Measurements from ENCODE around the gene SLC44A1.
A peak's percentile ranks its signal among the peaks of the same experiment; 100 is the strongest.

The SLC44A1 gene

DNA sequence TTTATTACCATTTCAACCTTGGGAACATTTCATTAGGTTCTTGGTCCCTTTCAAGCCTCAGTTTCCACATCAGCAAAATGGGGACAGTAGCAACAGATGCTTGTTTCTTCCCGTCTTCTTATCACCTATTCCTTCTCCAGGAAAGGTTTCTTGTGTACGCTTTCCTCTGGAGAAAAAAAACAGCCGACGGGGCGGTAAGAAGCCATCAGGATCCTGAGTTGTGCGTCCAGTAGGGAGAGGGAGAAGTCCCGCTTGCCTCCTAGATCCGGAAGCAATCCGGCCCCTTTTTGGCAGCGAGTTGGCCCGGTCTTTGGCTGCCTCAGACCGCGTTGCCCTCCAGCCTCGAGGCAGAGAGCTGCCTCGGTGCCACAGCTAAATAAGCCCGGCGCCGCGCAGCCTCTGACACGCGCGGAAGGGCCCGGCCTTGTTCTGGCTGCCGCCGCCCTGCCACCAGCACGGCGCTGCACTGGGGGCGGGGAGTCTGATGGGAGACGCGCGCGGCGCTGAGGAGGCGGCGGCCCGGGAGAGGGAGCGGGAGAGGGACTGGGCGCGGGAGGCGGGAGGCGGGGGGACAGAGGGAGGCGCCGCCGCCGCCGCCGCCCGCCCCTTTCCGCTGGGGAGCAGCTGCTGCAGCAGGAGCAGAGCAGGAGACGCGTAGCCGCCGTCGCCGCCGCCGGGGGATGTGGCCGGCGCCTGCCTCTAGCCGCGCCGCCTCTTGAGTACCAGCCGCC, at the start of gene SLC44A1:
TSS of gene SLC44A1 (plus strand) at position 649 of the 731 bp plus-strand sequence. CDS start 218 bp downstream, outside the sequence.
- DNase-seq = peak; percentile 96

DNA sequence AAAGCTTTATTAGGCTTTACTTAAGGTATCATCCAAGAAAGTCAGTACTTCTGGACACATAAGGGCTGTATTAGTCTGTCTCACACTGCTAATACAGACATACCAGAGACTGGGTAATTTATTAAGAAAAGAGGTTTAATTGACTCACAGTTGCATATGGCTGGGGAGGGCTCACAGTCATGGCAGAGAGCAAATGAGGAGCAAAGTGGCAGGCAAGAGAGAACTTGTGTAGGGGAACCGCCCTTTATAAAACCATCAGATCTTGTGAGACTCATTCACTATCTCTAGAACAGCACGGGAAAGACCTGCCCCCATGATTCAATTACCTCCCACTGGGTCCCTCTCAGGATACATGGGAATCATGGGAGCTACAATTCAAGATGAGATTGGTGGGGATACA, 49.2 kb upstream of the SLC44A1 start:
- no peak for DNase-seq

DNA sequence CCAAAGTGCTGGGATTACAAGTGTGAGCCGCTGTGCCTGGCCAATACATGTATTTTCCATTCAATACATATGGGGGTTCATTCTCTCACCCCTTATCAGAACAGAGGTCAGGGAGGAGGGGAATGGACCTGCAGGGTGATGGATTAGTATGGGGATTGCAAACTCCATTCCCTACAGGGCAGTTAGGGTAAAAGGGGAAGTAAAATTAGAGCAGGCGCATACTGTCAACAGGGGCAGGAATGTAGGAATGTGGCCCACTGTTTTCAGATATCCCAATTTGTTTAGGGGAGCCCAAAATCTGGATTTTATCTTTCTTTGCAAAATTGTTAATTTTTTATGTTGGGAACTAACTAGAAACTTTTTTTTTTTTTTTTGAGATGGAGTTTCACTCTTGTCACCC, 46.4 kb upstream of the SLC44A1 start:
- no peak for DNase-seq

DNA sequence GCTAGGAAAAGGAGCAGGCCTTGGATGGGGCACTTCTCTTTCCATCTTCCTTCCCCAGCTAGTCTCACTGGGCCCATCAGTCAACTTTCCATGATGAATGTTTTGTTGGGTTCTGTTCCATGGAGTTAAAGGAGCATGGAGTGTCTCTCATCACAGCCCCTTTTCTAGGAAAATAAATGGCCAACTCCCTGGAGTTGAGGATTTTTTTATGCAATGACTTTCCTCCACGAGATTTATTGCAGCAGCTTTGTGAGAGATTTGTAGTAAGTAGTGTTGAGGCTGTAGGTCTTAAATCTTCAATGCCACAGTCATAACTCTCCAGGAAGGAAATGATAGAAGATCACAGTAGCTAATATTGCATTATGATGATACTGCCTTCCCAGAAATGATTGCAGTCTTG, 45.6 kb upstream of the SLC44A1 start:
- no peak for DNase-seq

DNA sequence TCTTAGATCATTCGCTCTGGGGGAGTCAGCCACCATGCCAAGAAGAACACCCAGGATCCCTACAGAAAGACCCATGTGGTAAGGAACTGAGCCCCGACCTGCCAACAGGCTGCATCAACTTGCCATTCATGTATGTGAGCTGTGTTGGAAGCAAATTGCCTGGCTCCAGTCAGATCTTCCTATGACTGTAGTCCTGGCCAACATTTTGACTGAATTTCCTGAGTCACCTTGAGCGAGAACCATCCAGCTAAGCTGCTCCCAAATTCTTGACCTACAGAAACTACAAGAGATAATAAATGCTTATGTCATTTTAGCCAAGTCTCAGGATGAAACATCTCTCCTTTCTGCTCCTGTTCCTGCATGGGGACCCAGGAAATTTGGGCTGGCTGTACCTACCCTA, 40.0 kb upstream of the SLC44A1 start:
- DNase-seq = no peak

DNA sequence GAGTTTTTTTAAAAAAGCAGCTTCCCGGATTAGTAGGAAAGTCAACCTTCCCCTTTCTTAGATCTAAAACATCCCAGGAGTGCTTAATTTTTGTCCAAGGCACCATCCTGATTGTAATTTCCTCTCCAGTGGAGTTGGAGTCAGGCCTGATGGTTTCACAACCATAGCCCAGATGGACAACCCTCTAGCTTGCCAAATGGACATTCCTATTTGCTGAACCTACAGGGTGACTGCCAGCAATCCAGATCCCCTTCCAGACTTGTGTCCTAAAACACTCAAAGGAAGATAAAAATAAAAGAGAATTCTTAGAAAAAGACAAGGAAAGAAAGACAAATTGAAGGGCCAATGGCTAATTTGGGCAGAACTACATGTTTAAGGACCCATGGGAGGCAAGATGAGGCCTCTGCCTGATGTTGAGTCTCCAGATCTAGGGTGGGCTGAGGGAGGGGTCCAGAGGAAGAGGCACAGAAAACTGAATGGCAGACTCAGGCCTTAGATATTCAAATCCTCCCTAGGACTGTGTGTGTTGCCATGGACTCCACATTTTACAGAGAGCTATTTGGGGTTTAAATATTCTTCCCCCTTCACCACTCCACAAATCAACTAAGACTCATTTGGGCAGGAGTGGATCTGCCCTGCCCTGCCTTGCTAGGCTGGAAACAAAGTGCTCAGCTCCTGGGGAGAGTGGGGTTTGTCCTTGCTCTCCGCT, 38.5 kb upstream of the SLC44A1 start:
- DNase-seq = peak; percentile 27

DNA sequence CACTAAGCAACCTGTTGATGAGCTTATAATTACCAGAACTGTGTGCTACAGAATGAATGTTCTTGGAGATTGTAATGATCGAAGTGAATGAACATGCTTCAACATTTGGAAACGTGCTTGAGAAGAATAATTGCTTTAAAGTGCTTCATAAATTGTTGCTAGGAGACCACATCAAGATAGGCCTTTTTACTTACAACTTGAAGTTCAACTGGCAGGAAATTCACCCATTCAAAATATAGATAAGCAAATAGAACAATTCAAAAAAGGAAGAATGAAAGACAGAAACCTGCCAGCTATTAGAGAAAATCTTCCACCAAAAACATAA, 38.0 kb upstream of the SLC44A1 start:
- no peak for DNase-seq

DNA sequence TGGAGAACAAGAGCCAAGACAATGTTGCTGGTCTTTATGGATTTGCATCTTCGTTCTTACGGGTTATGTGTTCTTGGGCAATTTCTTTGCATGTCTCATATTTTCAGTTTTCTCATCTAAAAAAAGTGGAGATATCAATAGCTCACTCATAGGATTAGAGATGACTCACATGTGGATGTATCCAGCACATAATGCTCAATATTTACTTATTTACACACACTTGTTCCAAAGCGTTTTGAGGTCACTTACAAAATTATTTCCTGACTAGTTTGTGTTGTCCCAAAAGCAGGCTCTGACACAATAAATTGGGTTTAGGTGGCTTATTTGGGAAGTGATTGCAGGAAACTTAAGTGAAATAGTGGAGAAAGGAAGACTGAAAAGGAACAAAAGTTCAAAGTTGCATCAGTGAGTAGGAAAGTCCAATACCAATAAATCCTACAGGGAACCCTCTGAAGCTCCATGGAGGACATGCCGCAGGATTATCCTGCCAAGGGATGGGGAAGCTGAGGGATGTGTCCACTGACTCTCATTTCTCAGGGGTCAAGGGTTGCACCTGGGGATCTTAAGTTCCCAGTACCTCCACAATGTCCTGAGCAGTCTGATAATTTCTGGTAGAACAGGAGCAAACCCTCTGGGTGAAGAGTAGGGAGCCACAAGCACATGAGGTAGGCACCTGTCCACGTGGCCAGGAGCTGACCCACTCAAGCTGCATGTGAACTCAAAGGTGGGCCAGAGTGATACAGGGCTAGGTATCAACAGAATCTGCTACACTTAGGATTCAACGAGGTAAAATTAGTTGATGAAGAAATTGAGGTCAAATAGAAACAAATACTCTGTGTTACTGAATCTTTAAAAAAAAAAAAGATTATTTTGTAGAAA, 37.4 kb upstream of the SLC44A1 start:
- no peak for DNase-seq

DNA sequence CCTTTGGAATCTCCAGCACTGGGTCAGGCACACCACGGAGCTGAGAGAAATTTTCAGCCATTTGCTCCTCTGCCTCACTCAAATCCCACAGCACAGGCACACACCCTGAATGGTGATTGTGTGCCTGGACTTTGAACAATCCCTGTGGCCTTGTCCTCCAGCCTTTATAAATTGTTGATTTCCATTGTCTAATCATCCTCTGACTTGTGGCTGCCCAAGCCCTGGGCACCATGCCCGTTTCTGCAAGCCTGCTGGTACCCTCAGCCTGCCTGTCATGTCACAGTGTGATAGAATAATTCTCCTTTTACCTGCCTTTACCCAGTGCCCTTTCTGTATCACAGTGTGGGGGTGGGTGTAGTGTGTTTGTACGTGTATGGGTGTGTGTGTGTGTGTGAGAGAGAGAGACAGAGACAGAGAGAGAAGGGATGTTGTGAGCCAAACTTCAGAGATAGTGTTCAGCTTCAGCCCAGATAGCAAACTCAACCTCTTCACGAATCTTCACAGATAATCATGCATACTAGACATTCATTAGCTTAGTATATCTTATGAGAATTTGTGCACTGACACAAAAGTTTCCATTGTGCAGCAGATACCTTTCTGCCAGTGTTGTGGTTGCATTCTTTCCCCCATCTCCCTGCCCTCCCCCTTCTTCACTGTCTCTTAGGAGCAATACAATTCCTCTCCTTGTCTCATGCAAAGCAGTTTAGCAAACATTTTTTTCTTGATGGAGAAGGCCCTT, 27.8 kb upstream of the SLC44A1 start:
- peak; percentile 67 for DNase-seq

DNA sequence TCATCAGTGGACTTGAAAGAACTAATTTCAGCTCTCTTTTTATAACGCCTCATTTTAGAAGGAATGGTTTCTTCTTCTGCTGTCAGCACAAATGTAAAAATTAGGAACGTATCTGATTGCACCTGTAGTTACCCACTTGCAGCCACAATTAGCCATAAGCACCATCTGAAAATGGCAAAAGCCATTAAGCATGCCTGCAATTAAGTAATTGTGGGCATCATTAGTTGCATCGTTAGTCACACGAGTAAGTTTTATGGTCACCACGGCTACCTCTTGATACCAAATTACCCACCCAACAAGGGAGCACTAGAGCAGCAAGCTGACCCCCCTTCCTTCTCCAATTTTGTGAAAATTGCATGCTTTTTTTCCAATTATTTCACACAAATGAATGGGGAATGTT, 25.8 kb upstream of the SLC44A1 start:
- no peak for DNase-seq

DNA sequence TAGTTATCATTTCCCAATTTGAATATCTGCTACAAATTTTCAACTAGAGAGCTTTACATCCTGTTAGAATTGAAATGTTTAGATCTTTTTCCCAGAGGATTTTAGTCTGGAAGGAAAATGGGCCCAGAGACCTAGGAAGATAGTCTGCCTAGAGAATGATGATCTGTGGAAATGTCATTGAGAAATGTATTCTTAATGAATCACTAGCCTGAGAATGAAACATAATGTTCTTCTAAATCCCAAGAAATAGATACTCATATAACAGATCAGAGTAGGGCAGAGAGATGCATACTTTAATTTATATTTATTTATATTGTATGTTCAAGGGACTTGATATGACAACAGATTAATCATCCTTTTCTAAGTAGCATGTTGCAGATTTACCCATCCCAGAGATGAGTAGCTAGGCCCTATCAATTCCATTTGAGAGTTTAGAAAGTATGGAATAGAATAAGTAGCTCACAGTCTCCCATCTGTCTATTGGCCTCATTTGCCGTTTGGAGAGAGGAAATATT, 25.1 kb upstream of the SLC44A1 start:
- no peak for DNase-seq

DNA sequence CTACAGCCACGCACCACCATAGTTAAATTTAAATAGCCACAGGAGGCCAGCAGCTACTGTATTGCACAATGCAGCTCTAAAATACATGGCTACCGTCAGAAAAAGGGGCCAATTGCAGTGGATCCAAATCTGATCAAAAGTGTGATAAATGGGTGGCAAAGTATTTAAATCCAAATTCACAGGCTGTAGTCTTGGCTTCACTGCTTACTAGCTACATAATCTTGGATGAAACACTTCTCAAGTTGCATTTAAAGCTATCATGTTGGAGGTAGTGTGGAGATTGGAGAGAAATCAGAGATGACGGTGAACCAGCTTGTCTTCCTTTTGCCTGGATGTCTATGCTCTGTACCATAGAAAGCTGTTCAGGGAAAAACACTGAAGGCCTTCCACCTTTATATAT, 24.0 kb upstream of the SLC44A1 start:
- no peak for DNase-seq

DNA sequence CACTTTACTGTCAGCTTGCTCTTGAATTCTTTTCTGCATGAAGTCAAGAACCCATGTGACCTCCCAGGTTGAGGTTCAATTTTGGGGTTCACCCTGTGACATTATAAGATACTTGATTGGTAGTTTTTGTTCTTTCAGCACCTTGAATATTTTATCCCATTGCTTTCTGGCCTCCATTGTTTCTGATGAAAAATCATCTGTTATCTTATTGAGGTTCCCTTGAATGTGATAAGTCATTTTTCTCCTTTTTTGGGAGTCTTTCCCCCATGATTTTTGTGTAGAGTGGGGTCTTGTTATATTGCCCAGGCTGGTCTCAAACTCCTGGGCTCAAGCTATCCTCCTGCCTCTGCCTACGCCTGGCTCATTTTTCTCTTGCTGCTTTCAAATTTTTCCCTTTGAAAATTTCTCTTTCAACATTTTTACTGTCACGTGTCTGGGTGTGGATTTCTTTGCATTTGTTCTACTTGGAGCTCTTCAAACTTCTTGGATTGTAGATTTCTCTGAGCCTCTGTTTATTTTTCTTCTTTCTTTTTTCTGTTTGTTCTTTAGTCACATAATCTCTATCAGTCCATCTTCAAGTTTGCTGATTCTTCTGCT, 20.8 kb upstream of the SLC44A1 start:
- DNase-seq = no peak

DNA sequence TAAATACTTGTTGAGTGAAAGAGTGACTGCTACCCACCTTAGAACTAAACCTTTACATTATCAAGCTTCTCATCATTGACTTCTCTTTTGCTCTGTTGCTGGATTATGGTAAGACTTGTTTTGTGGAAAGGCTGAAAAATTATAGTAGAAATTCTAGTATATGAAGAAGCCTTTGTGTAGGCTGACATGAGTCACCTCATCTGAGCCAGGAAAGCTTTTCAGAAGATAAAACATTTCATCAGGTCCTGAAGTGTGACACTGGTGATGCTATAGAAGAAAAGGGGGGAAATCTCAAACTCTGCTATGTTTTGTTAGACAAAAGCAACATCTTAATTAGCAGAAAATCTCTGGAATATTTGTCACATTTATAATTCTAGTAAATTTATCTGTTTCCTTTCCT, 18.4 kb upstream of the SLC44A1 start:
- no peak for DNase-seq

DNA sequence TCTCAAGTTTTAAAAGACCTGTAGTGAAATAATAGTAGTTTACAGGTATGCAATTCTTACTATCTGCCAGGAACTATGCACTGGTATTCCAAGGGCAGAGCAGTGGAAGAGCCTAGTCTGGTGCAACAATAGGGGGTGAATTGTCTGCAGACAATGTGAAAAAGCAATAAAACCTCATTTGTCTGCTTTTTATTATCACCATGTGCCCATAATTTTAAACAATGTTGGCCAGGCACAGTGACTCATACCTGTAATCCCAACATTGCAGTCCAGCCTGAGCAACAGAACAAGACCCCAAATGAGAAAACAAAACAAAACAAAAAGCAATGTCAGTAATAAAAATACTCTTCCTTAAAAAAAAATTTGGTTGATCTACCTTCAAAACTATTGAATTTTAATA, 12.2 kb upstream of the SLC44A1 start:
- no peak for DNase-seq

DNA sequence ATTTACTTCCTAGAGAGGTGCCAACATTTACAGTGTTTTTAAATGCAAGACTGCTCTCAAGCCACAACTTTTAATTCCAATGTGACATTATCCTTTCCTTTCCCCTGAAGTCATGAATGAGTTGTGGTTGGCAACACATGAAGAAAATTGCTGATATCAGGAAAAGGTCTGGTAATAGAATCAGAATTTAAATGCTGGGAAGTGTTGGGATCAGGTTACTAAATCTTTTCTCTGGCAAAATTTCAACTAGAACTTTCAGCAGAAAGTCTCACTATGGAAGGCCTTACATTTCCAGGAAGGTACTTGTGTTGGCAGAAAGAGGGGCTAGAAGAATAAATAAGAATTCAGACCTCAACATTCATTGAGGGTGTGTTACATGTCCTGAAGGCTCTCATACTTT, 10.6 kb upstream of the SLC44A1 start:
- no peak for DNase-seq

DNA sequence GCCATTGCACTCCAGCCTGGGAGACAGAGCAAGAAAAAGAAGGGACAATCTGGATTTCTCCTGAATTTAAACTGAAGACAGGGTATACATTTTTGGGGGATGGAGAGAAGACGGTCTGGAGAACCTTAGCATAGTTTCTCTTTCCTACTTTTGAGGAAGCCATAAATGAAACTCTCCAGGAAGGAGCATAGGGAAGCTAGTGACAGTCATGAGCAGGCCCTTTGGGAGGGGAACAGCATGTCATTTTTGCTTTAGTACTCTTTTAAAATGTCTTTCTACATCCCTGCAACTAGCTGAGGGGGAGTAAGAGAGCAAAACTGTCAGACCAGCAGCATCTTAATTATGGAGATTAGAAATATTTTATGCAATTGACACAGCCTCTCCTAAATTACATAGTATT, 8.2 kb upstream of the SLC44A1 start:
- DNase-seq = no peak

DNA sequence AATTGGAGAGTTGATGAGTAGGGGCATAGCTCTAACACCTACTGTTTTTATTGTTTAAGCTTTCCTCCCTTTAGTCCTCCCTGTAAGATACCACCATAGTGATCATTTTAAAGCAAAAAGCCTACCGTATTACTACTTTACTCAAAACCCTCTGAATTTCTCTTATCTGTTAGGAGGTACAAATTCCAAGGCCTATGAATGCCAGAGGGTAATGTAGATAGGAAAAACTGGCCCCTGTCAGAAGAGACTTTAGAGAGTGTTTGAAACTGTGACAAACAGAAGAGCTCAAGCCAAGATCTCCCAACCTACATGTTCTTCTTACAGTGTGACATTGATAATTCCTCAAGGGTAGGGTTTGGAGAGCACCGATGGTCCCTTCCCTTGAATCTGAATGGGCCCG, 7.2 kb upstream of the SLC44A1 start:
- no peak for DNase-seq

DNA sequence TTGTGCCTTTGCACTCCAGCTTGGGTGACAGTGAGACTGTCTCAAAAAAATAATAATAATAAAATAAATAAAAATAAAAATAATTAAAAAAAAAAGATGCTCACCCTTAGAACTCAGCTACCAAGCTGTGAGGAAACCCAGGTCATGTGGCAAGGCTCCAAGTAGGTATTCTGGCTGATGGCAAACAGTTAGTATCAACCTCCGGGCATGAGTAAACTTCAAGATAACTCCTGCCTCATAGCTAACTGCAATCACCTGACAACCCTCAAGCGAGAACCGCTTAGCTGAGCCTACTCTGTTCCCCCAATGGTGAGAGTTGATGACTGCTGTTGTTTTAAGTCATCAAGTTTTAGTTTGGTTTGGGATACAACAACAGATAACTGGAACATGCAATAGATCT, 6.1 kb upstream of the SLC44A1 start:
- DNase-seq = no peak

DNA sequence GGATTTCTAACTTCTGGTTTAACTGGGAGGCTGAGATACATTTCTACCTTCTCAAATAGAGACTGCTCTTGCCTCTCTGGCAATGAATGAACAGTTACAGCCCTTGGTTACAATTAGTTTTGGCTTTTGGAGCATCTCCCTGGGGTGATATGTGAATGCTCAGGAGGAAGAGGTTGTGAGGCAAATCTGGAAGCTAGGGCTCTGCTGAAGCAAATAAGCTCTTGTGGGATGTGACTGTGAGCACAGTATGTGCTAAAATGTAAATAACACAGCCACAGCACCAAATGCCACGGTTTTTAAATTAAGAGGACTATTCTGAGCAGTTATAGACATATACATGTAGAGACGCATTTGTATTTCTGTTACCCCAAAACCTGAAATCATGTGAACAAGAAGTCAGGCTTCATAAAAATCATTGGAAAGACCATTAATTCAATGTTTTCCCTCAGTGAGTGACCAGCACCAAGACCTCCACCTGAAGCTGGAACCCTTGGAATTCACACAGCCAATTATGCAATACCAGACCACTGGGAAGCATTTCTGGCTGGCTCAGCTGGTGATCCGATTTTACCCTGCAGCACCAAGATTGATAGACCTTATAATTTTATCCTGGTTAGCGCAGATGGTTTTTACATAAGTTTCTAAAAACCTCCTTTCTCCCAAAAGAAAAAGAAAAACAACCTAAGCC, 3.0 kb upstream of the SLC44A1 start:
- no peak for DNase-seq

DNA sequence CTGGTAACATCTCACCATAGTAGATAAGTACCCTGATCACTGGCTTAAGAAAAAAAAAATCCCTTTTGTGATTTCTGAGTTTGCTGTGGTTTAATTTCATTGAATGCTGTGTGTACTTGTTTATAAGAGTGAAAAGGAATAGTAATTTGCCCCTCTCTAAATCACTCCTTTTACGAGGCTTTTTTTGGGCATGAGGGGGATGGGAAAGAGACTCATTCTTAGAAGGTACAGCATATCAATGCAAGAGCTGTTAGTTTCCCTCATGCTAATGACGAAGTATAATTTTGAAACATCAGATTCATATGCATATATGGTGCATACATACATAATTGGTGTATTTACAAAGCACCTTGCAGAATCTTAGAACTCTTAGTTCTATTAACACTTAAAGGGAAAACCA, 2.4 kb upstream of the SLC44A1 start:
- no peak for DNase-seq

DNA sequence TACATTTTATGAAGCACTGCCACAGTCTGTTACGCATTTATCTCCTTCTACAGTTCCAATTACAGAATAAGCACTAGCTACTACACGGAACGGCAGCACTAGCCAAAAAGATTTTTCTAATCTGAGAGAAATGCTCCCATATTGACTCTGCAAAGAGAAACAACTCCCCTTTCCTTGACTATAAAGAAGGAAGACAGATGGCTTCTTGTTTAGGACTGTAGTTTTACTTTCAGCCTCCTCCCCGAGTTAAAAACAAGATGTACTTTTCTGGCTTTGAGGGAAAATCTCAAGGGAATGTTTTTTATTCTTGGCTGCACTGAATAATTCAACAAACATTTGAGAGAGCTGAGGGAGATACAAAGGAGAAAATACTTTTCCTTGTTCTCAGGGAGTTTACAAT, 1.9 kb upstream of the SLC44A1 start:
- no peak for DNase-seq

Measured in midbrain (tissue), 1 donor.